Hematopoietic multipotent progenitor cell treated with erythropoietin and hydrocortisone succinate and interleukin-3 and kit ligand, for 4 days (in vitro differentiated cells): ENCODE data around the gene GNS.

Experiments used
- DNase-seq: peaks from one replicate; pipeline ENCODE4 v3.0.0-alpha.2; 2015

GNS gene

GRCh38 chr12:64759035-64759894, at the start of gene GNS:
GNS (minus strand) TSS chr12:64759406; CDS start chr12:64759276, 130 bp downstream.
- DNase-seq = peak; percentile 96

GRCh38 chr12:64808110-64808509, 48.9 kb upstream of the GNS start:
- no peak for DNase-seq

GRCh38 chr12:64806593-64807460, 47.6 kb upstream of the GNS start:
- no peak for DNase-seq

- DNase-seq = no peak
Observed at GRCh38 chr12:64806173-64806572, 47.0 kb upstream of the GNS start.

- peak; percentile 64 for DNase-seq
Observed at GRCh38 chr12:64802180-64802775, 43.1 kb upstream of the GNS start.

- DNase-seq = no peak
Observed at GRCh38 chr12:64801381-64801780, 42.2 kb upstream of the GNS start.

GRCh38 chr12:64800640-64801039, 41.4 kb upstream of the GNS start:
- no peak for DNase-seq

GRCh38 chr12:64798165-64798564, 39.0 kb upstream of the GNS start:
- DNase-seq = no peak

- DNase-seq = no peak
Observed at GRCh38 chr12:64797156-64797555, 38.0 kb upstream of the GNS start.

GRCh38 chr12:64796205-64796845, 37.1 kb upstream of the GNS start:
- DNase-seq = peak; percentile 96

- DNase-seq = no peak
Observed at GRCh38 chr12:64794305-64794704, 35.1 kb upstream of the GNS start.

GRCh38 chr12:64793610-64794009, 34.4 kb upstream of the GNS start:
- no peak for DNase-seq

- DNase-seq = no peak
Observed at GRCh38 chr12:64792128-64792527, 32.9 kb upstream of the GNS start.

GRCh38 chr12:64791036-64791435, 31.8 kb upstream of the GNS start:
- DNase-seq = no peak

- no peak for DNase-seq
Observed at GRCh38 chr12:64790166-64790565, 31.0 kb upstream of the GNS start.

- DNase-seq = no peak
Observed at GRCh38 chr12:64785838-64786237, 26.6 kb upstream of the GNS start.

GRCh38 chr12:64782191-64782876, 23.1 kb upstream of the GNS start:
- peak; percentile 78 for DNase-seq

- no peak for DNase-seq
Observed at GRCh38 chr12:64781280-64782190, 22.3 kb upstream of the GNS start.

- DNase-seq = peak; percentile 34
Observed at GRCh38 chr12:64780531-64781279, 21.5 kb upstream of the GNS start.

- DNase-seq = no peak
Observed at GRCh38 chr12:64780132-64780530, 20.9 kb upstream of the GNS start.
